G401.6 (cell line): ENCODE results near the gene RRBP1.

Experiments used
- FAIRE-seq: peaks from 2 replicates; lab custom pipeline; 2012; peaks lifted over from hg19 to GRCh38; lab: Jason Lieb, UNC

RRBP1 gene

GRCh38 chr20:17682103-17682888 is at the start of gene RRBP1:
Gene RRBP1, minus strand, starts transcription at chr20:17682242. Its CDS starts 21,735 bp downstream, at chr20:17660507.
- peak; percentile 74 for FAIRE-seq

- no peak for FAIRE-seq
These were observed 49.2 kb upstream of the RRBP1 start for GRCh38 chr20:17731233-17731632.

GRCh38 chr20:17730071-17730470 is 48.0 kb upstream of the RRBP1 start:
- no peak for FAIRE-seq

- no peak for FAIRE-seq
These were observed 46.0 kb upstream of the RRBP1 start for GRCh38 chr20:17728074-17728473.

- FAIRE-seq = no peak
These were observed 45.3 kb upstream of the RRBP1 start for GRCh38 chr20:17727351-17727750.

- no peak for FAIRE-seq
These were observed 44.9 kb upstream of the RRBP1 start for GRCh38 chr20:17726902-17727301.

- FAIRE-seq = no peak
These were observed 43.2 kb upstream of the RRBP1 start for GRCh38 chr20:17725094-17725835.

- FAIRE-seq = no peak
These were observed 41.3 kb upstream of the RRBP1 start for GRCh38 chr20:17723301-17723691.

GRCh38 chr20:17722493-17723300 is 40.7 kb upstream of the RRBP1 start:
- no peak for FAIRE-seq

- no peak for FAIRE-seq
These were observed 39.9 kb upstream of the RRBP1 start for GRCh38 chr20:17721802-17722486.

GRCh38 chr20:17720755-17721154 is 38.7 kb upstream of the RRBP1 start:
- FAIRE-seq = no peak

GRCh38 chr20:17716331-17716730 is 34.3 kb upstream of the RRBP1 start:
- FAIRE-seq = no peak

- no peak for FAIRE-seq
These were observed 33.0 kb upstream of the RRBP1 start for GRCh38 chr20:17715075-17715474.

GRCh38 chr20:17714597-17714996 is 32.6 kb upstream of the RRBP1 start:
- FAIRE-seq = no peak

GRCh38 chr20:17712708-17713107 is 30.7 kb upstream of the RRBP1 start:
- no peak for FAIRE-seq

GRCh38 chr20:17712201-17712600 is 30.2 kb upstream of the RRBP1 start:
- no peak for FAIRE-seq

- no peak for FAIRE-seq
These were observed 29.2 kb upstream of the RRBP1 start for GRCh38 chr20:17711267-17711627.

- FAIRE-seq = no peak
These were observed 28.6 kb upstream of the RRBP1 start for GRCh38 chr20:17710379-17711266.

- FAIRE-seq = no peak
These were observed 27.6 kb upstream of the RRBP1 start for GRCh38 chr20:17709361-17710293.
